ENCODE data around the gene KCNJ12.
"Not testable (repeated sequence)": the region's sequence is repeated elsewhere in the genome, so short reads cannot be mapped to it uniquely, and the experiment has no call there.

GRCh38 chr17:21347660-21348059, 28.5 kb upstream of the KCNJ12 start:
- not testable (repeated sequence) for TF ChIP-seq CTCF, POLR2A (IDR thresholded peaks at IDR 0.05)
